Spleen (tissue), 11 donors: ENCODE measurements around the gene CYLD. TPM values are rescaled to one million over a fixed set of nuclear protein-coding genes. Genes with fewer than 3 reads are reported as not detected.

Experiments used
- DNase-seq: peaks from one replicate; pipeline ENCODE4 v3.0.0-alpha.2; 2020
- H3K27ac ChIP-seq, 8 donors: fragments of 200-600 bp; sonication (generic) in 7 of 8; 1 replicate in 4 of 8; 2 replicates in 4 of 8; pipeline versions ENCODE4 v1.5.0 to v1.8.0; 2016 to 2021; ENCODE audit warnings: inconsistent platforms in 4 of 8, mild to moderate bottlenecking in 4 of 8, moderate library complexity in 1 of 8
- H3K27me3 ChIP-seq, 7 donors: fragments of 200-600 bp; sonication (generic) in 6 of 7; replicated peaks in 1 of 7; 1 replicate in 4 of 7; 2 replicates in 3 of 7; pipeline versions ENCODE4 v1.5.0 to v1.8.0; 2016 to 2021; ENCODE audit warnings: inconsistent platforms in 3 of 7, mild to moderate bottlenecking in 1 of 7
- H3K36me3 ChIP-seq, 6 donors: fragments of 200-600 bp; sonication (generic) in 5 of 6; 1 replicate in 4 of 6; 2 replicates in 2 of 6; pipeline versions ENCODE4 v1.5.0 to v1.8.0; 2016 to 2021; ENCODE audit warnings: inconsistent platforms in 2 of 6
- H3K4me1 ChIP-seq, 6 donors: fragments of 200-600 bp; sonication (generic) in 5 of 6; 1 replicate in 3 of 6; 2 replicates in 3 of 6; pipeline versions ENCODE4 v1.5.0 to v1.8.0; 2016 to 2021; ENCODE audit warnings: inconsistent platforms in 3 of 6
- H3K4me3 ChIP-seq, 8 donors: fragments of 200-600 bp; sonication (generic) in 7 of 8; 1 replicate in 4 of 8; 2 replicates in 4 of 8; pipeline versions ENCODE4 v1.5.0 to v1.8.0; 2016 to 2021; ENCODE audit warnings: inconsistent platforms in 4 of 8, mild to moderate bottlenecking in 4 of 8, moderate library complexity in 2 of 8
- H3K9me3 ChIP-seq, 8 donors: fragments of 200-600 bp; sonication (generic) in 7 of 8; 1 replicate in 4 of 8; 2 replicates in 4 of 8; pipeline versions ENCODE4 v1.5.0 to v1.8.0; 2016 to 2021; ENCODE audit warnings: inconsistent platforms in 4 of 8
- CTCF ChIP-seq, 11 experiments: fragments of 200-600 bp in 7 of 11; fragments of 450-650 bp in 4 of 11; sonication (generic) in 4 of 11; IDR thresholded peaks in 8 of 11; conservative IDR thresholded peaks in 3 of 11; 1 replicate in 7 of 11; 2 replicates in 4 of 11; pipeline versions ENCODE4 v1.4.0 to v1.8.0; 2016 to 2021; ENCODE audit warnings: antibody characterized with exemption in 11 of 11, inconsistent platforms in 4 of 11, mild to moderate bottlenecking in 1 of 11
- POLR2A ChIP-seq, 3 donors: fragments of 450-650 bp; IDR thresholded peaks; one replicate each; pipeline ENCODE4 v1.5.1; 2017; ENCODE audit warnings: antibody characterized with exemption in 3 of 3, mild to moderate bottlenecking in 1 of 3
- POLR2AphosphoS5 ChIP-seq, 3 donors: sonication (generic); formaldehyde crosslinking; IDR thresholded peaks; one replicate each; pipeline ENCODE4 v1.5.1; 2017; ENCODE audit warnings: antibody characterized with exemption in 3 of 3
- WGBS, 5 donors: extraction: QIAGEN DNeasy Blood & Tissue Kit in 3 of 5; methylation state at CpG; one replicate each; pipeline versions ENCODE4 v1.1.5 to v1.1.7; 2013 to 2018; 5-methylcytosine and 5-hydroxymethylcytosine counted together
- intact Hi-C: fragments of 100-400 bp; cut with DNase I; formaldehyde crosslinking; loops from one replicate; pipeline ENCODE4 v1.15.0; 2023; ENCODE audit warnings: low total_unique reads
- polyA plus RNA-seq, 3 donors: library from polyadenylated mRNA; stranded (reverse); fragments of 200-250 nt; gene quantifications; one replicate each; pipeline ENCODE4 v1.2.1, GENCODE V29; 2013
- total RNA-seq, 7 donors: library from RNA; depleted of rRNA in 3 of 7; stranded (reverse); fragments of >200 nt in 3 of 7; fragmentation: NEBNext Ultra II Directional in 4 of 7; extraction: Animal tissue kit (Norgen Biotek cat#: 25700) in 4 of 7; gene quantifications; one replicate each; pipeline versions ENCODE4 v1.1.0 to v1.2.1, GENCODE V29; 2016 to 2021
- donor health status: healthy with polysubstance abuse.
- donor health status: DM: no; HTN: no; CAD: no; lungs with moderate emphysema.
- donor health status: DM: no; HTN: no; CAD: no.
- donor health status: Bipolar disorder and iron deficiency.
- donor health status: healthy.
- donor health status: DM: no; HTN: no; CAD: no.
- donor health status: DM: yes; HTN: yes; CAD: no.

The CYLD gene
- total and polyA plus RNA-seq, 10 donors = 19.9 to 133 (median 103) TPM

DNA sequence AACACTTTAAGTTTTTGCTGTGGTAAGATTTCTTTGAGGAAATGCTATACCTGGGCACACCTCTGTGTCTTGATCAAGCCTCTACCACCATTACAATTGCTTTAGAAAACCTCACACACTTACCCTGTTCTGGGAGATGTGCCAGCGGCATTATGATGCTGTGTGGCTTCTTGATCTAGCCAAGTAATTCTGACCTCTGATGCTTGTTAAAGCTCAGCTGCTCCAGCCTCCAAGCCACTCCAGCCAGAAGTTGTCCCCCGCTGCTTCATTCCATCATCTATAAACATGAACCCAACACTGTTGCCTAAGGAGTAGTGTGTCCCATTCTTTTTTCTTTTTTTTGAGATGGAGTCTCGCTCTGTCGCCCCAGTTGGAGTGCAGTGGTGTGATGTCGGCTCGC lies 60.1 kb downstream of the CYLD start:
- intact Hi-C loops = loop anchor here (10.0 kb wide), 2 partner anchors 137 to 437 kb away; partner anchors contain the start of gene BRD7

DNA sequence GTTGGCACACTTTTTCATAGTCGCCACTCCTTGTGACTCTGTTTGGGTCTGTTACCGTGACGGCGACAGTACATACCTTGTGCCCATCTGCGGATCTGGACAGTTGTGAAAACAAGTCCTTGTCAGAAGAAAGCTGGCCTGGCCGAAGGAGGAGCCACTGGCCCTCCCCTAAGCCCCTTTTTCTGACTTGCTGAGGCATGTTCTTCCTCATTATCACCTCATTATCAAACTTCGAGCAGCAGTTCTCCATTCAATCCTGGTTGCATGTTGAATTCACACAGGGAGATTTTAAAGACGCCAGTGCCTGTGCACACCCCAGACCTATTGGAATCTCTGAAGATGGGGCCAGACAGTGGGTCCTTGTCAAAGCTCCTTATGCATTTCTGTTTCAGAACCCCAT lies 61.1 kb downstream of the CYLD start:
- no peaks in the 10 kb centered on the region for H3K27me3 ChIP-seq
- no peak overlapping the region for H3K4me3 ChIP-seq
- H3K4me1 ChIP-seq = peaks cover 3 to 14% (median 12%) of the 10 kb centered on the region in 6 donors
- H3K27ac ChIP-seq = no peak overlapping the region
- H3K36me3 ChIP-seq = peaks cover 0 to 46% (median 13%) of the 10 kb centered on the region in 6 donors
- no peaks in the 10 kb centered on the region for H3K9me3 ChIP-seq
- WGBS, 5 donors = 83 to 91% (median 89%) methylated on average over 8 of the region's 8 CpGs
- intact Hi-C loops = loop anchor here (10.0 kb wide), 2 partner anchors 138 to 438 kb away; partner anchors contain the start of gene BRD7
- DNase-seq = no peak
- TF ChIP-seq CTCF (IDR thresholded peaks at IDR 0.05 in 8 of 11, conservative IDR thresholded peaks at IDR 0.05 in 3 of 11) (no peak), POLR2A (IDR thresholded peaks at IDR 0.05) (no peak), POLR2AphosphoS5 (IDR thresholded peaks at IDR 0.05) (no peak)

More for the DNA sequence above, 60.1 kb downstream of the CYLD start:
- no peak for TF ChIP-seq POLR2AphosphoS5 (IDR thresholded peaks at IDR 0.05)
- TF ChIP-seq POLR2A (IDR thresholded peaks at IDR 0.05) = no peak
- TF ChIP-seq CTCF (IDR thresholded peaks at IDR 0.05 in 8 of 11, conservative IDR thresholded peaks at IDR 0.05 in 3 of 11) = no peak
- Histone ChIP-seq H3K9me3 (no peaks in the 10 kb centered on the region), H3K4me3 (no peak overlapping the region), H3K27ac (no peak overlapping the region), H3K36me3 (peaks cover 0 to 56% (median 21%) of the 10 kb centered on the region in 6 donors), H3K27me3 (no peaks in the 10 kb centered on the region), H3K4me1 (peaks cover 3 to 14% (median 12%) of the 10 kb centered on the region in 6 donors)
- no peak for DNase-seq
- 92 to 97% (median 96%) methylated on average over 6 of the region's 6 CpGs for WGBS, 5 donors

DNA sequence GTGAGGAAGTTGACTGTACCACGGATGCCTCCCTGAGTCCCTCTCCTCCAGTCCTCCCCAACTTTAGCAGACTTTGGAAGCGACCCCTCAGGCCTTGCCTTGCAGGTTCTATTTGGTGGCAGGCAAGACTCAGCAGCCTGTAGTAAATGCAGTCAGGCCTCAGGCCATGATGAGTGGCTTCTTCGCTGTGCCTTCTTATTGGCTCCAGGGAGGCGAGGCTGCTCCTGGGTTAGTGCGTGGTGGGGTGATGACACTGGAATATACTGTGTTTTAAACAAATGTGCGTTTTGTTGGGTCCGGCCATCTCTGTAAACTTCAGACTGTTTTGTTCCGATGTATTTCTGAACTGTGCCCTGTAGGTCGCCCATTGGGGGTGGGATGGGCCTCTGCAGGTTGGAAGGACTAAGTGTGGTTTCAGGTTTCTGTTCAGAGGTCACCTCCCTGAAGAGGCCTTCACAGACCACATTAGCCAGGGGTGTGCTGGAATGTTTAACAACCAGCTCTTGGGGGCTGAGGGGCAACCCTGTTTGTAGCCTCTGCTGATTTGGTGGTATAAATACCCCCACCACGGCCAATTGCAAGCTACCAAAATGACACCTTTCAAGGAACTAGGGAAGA lies 62.5 kb downstream of the CYLD start:
- DNase-seq = no peak
- H3K9me3 ChIP-seq = no peaks in the 10 kb centered on the region
- peaks cover 0 to 32% (median 4%) of the 10 kb centered on the region in 6 donors for H3K36me3 ChIP-seq
- H3K27me3 ChIP-seq = no peaks in the 10 kb centered on the region
- 83 to 96% (median 87%) methylated on average over 10 of the region's 10 CpGs for WGBS, 5 donors
- H3K27ac ChIP-seq = no peak overlapping the region
- peaks cover 3 to 14% (median 12%) of the 10 kb centered on the region in 6 donors for H3K4me1 ChIP-seq
- TF ChIP-seq POLR2AphosphoS5 (IDR thresholded peaks at IDR 0.05) (no peak), CTCF (IDR thresholded peaks at IDR 0.05 in 8 of 11, conservative IDR thresholded peaks at IDR 0.05 in 3 of 11) (no peak), POLR2A (IDR thresholded peaks at IDR 0.05) (no peak)
- H3K4me3 ChIP-seq = no peak overlapping the region
- intact Hi-C loops = loop anchor here (10.0 kb wide), 2 partner anchors 140 to 440 kb away; partner anchors contain the start of gene BRD7
